GM20431 (cell line): ENCODE results near the gene FMN1.
"Not testable (repeated sequence)": the region's sequence is repeated elsewhere in the genome, so short reads cannot be mapped to it uniquely, and the experiment has no call there.

Source experiments
- in situ Hi-C: fragments of 300-500 bp; cut with MseI, MboI; formaldehyde crosslinking; loops from one replicate; pipeline ENCODE4 v1.15.0; 2020; ENCODE audit warnings: low sequenced_read_pairs; ENCODE audit not compliant: unreplicated experiment

The FMN1 gene

DNA sequence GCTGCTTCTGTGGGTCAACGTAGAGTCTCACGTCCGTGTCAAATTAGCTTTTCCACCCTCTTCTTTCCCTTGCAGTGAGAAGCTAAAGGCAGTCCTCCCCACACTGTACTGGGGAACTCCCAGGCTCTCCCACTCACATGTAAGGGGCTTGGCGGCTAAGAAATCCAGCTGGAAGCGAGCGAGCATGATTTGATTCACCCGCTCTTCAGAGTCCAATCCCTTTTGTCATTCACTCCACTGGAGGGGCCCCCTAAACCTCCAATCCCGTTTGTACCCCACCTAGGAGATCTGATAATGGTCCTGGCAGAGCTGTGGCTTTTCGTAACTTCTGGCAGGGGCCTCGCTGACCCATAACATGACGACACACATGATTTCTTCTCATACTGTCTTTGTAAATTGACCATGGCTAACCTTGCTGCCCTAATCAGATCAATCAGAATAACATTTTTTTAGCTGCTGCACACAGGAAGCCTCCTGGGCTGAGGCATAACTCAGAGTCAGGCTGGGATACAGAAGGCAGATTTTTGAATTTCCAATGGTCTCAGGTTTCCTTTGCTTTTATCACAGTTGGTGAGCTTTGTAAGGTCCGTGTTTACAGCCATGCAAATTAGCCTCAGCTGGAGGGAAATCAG is 241.5 kb downstream of the FMN1 start:
- in situ Hi-C loops = no loop called here

DNA sequence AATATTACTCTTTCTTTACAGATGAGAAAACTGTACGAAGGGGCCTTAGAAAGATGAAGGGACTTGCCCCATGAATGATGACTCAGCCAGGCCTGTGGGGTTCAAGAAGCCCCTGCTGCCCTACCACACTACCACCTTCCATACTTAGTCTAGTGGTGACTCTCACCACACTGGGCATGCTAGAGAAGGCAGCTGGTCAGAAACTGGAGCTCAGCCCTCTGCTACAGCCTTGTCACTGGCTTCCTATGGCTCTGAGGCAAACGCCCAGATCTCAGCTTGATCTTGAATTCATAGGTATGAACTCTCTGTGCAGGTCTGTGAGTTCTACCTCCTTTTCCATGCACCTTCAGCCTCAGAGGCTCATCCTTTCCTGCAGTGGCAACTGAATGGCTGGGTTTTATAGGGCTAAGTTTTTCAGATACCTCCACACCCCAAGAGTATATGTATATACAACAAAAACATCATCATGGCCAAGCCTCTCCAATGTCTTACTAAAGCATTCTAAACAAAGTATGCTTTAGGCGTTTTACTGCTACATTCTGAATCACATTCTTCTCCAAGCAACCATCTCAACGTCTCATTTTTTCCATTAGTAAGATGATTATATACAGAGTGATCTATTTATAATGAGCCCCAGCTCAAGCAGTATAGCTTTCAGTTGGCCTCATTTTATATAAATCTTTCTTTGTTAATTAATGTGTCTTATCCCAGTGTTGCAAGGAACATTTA is 242.6 kb downstream of the FMN1 start:
- in situ Hi-C loops = no loop called here

DNA sequence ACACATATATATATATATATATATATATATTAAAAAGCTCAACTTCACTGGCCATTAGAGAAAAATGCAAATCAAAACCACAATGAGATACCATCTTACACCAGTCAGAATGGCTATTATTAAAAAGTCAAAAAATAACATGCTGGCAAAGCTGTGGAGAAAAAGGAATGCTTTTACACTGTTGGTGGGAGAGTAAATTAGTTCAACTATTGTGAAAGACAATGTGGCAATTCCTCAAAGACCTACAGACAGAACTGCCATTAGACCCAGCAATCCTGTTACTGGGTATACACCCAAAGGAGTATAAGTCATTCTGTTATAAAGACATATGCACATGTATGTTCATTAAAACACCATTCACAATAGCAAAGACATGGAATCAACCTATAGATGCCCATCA is 244.5 kb downstream of the FMN1 start:
- in situ Hi-C loops = not testable (repeated sequence)

DNA sequence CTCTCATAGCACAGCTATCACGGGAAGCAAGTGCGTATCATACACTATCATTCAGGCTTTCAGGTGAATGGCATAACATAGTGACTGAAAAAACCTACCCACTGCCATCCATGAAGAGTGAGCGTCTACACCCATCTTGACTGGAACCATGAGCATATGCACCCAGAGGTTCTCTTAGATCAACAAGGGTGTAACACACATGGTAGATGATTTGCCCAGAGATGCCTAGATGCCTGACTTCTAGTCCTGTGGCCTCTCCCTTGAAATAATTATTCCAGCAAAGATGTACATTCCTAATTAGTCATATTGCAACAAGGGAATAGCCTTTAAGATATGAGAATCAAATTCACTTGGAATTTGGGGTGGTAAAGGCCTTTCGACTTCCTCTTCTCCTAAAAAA is 248.3 kb downstream of the FMN1 start:
- in situ Hi-C loops = no loop called here

DNA sequence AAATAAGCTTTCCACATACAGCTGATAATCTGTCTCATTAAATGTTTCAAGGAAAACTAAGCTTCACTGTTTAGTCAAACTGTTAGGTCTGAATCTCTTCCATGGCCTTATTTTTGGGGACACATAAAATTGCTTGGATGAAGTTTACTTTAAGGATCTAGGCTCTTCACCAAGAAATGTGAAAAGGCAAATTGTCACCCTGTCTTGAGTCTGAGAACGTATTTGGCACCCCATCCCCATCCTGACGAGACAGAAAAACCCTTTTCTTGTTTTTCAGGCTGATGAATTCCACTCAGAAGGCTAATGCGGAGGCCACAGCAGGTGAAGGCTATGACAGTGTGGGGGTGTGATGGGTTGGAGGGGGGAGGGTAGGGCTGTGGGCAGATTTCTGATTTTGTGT is 250.1 kb downstream of the FMN1 start:
- in situ Hi-C loops = no loop called here

DNA sequence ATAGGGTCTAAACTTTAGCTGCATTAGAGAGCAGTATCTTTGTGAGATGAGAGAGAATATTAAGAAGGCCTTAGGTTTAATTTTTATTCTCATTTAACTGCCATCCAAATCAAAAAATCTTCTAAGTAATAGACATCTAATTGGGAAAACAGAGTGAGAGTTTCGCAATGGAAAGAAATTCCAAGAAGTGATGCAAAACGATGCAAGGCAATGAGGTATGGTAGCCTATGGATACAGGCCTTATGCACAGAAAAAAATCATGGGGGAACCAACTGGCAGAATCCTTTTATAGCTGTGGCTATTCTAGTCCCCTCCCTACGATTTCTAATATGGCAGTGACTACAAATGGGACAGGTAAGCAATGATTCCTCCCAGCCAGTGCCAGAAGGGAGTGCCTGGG is 250.8 kb downstream of the FMN1 start:
- in situ Hi-C loops = no loop called here

DNA sequence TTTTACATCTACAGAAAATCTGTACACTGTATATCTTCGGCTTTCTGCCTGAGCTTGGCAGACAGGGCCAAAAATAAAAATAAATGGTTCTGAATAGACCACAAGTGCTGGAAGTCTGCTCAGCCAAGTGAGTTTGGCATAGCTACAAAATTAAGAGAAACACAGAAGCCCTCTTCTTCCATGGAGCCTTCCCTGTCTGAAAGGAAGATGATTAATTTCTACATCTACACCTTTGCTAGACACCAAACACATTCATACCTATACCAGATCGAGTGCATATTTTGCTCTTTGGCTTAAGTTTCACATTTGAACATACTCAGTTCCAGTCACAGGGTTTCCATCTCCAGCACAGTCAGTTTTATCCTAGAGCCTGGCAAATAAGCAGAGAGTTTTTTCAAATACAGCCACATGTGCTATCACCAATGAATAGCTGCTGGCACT is 252.1 kb downstream of the FMN1 start:
- in situ Hi-C loops = no loop called here

DNA sequence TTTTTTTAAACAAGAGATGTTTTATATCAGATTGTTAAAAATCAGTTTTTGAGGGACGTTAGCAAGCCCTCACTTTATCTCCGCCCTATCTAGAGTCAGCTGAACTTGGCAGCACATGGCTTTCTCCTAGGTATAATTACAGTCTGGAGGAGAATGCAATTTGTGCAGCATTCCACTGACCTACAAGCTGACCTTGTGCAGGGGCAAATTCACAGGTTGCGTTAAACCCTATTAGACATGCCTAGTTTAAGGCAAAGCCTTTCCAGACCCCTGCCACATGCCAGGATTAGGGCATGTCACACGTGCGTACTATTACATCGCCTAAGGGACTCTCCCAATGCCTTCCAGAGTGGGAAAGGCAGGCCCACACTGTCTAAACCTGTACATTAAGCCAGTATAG is 252.7 kb downstream of the FMN1 start:
- in situ Hi-C loops = no loop called here

DNA sequence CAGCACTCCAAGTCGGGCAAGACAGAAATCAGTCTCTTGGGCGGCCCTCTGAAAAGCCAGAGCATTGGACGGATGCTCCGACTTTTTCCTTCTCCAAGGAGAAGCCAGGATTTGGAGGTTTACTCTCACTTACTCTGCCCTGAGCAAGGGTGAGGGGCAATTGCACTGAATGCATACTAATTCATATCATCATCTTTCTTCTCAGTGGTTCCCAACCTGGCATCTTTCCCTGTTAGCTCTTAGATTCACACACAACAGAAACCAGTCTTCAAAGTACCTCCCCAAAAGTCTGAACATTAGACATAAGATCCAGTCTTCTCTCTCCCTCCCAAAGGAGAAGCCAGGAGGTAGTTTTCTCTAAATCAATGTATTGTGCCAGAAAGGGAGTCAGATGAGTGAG is 257.5 kb downstream of the FMN1 start:
- in situ Hi-C loops = no loop called here

DNA sequence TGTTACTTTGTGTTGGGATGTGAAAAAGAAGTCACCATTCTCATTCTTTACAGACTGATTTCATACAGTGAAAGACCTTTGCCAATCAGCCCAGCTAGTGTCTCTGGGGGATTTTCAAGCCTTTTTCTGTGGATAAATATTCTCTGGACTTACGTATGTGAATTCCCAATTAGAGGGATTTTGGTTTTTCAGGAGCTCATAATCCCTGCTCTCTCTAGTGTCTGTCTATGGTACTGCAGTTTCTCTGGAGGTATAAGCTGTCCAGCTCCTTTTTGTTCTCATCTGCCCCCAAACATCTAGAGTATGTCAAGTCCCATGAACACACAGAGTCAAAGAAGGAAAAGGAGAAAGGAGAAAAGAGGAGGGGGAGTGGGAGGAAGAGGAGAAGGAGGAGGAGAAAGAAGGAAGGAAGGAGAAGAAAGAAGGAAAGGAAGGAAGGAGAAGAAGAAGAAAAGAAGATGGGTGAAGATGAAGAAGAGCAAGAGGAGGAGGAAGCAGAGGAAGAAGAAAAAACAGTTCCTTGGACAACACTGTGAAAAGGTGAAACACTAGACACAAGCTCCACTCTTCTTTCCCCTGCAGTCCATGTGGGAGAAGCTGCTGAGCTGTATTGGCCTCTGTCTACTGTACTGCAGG is 258.1 kb downstream of the FMN1 start:
- in situ Hi-C loops = no loop called here

DNA sequence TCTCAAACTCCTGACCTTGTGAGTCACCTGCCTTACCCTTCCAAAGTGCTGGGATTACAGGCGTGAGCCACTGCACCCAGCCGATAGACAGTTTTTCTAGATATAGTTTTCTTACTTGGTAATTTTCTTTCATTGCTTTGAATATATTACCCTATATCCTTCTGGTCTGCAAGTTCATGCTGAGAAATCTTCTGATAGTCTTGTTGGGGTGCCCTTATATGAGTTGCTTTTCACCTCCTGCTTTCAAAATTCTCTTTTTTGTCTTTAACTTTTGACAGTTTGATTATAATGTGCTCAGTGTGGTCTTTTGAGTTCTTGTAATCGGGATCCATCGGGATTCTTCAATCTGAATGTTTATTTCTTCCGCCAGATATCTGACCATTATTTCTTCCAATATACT is 259.4 kb downstream of the FMN1 start:
- in situ Hi-C loops = no loop called here

DNA sequence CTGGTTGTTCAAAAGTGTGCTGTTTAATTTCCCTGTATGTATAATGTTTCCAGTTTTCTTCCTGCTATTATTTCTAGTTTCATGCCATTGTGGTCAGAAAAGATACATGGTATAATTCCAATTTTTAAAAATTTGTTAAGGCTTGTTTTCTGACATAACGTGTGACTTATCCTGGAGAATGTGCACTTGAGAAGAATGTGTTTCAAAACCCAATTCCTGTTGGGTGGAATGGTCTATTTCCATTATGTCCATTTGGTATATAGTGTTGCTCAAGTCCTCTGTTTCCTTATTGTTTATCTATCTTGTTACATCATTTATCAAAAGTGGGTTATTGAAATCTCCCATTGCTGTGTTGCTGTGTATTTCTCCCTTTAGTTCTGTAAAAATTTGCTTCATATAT is 261.3 kb downstream of the FMN1 start:
- in situ Hi-C loops = no loop called here

DNA sequence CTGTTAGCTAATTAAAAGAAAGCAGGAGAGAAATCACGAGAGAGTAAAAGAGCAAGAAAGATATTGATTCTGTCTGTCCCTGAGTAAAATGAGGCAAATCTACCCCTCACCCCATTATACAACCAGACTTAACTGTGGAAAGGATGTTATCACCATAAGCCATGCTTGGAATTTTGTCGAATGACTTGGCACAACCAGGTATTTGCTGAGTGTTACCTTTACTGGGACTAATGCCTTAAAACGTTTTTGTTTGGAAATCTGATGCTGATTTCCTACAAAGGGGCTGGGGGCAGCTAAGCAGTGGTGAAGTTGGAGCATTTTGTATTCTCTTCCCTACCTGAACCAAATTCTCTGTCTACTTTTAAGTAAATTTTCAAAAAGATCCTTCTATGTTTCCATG is 265.6 kb downstream of the FMN1 start:
- in situ Hi-C loops = no loop called here

DNA sequence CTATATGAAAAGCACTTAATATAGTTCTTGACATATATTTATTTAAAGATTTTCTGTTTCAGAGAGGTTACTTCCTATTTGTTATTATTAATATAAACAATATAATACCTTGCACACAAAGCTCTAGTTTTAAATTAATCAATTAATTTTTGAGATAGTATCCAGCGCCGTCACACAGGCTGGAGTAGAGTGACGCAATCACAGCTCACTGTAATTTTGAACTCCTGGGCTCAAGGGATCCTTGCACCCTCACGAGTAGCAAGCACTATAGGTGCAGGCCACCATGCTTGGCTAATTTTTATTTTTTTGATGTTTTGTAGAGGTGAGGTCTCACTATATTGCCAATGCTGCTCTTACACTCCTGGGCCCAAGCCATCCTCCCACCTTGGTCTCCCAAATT is 267.4 kb downstream of the FMN1 start:
- in situ Hi-C loops = no loop called here

DNA sequence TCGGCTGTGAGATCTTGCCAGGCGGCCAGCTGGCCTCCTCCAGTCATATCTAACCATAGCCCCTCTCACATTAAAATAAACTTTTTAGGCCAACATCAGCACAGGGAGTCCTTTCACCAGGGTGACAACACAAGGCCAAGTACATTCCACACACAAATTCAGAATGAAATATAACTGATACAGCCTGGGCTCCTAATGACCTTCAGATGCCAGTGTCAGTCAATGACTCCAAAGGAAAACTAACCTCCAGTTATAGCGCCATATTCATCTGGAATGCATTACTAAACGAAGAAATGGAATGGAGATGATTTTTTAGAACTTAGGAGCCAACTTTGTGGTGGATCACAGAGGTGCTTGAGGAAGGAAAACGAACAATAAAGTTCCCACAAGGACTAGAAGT is 271.3 kb downstream of the FMN1 start:
- in situ Hi-C loops = no loop called here

DNA sequence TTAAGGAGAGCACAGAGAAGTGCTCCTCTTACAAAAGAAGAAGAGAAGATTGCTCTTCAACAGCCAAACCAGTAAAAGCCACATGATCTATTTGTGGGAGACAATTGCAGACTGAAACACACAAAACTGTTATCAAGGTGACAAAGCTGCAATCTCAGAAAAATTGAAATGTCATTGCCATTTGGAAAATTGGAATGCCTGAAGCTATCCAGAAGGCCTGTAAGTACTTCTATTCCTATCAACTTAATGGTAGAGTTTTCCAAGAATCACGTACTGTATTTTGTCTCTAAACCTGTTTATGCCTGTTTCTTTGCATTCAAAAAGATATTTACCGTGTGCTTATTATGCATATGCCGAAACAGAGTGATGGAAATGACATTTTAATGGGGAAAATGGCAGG is 272.0 kb downstream of the FMN1 start:
- in situ Hi-C loops = no loop called here

DNA sequence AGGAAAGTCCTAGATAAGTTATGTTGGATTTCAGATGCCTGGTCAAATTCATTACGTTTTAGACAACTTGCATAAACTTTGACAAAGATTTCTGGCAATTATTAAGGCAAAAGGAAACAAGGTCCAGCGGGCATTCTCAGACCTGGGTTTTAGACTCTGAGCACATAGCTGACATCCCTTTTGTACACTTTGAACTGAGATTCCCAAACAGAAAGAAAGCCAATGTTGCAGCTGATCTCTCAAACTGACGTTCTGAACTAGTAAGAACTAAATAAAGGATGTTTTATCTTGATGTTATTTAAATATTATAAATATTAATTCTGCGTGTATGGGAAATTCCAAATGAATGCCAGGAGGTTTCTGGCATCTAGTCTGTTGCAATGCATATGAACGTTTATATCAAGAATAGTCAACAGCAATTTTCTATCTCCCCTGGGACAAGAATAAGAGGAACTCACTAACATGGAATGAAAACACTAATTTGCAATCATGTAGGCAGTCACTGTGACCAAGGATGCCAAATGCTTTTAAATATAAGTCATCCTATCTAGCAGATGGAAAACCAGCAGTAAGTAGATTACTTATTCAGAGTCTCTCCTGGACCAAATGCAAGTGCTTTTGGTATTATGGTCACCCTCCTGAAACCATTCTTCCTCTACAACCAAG is 274.6 kb downstream of the FMN1 start:
- in situ Hi-C loops = no loop called here

DNA sequence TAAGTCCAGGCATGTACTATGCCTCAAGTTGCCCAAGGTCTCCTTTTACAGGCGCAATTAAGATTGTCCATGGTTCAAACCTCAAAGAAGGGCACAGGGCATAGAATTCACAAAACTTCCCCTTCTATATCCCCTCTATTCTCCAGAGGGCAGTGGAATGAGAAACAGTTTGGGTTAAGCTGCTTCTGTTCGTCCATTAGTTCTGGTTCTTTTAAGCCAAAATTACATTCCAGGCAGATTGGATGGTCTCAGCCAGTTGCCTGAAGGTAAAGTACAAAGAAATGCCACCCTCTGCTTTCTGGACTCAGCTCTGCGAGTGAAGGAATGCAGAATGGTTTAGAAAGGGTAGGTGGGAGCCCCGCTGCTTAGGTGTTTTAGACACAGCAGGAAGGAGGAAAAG is 276.0 kb downstream of the FMN1 start:
- in situ Hi-C loops = no loop called here

DNA sequence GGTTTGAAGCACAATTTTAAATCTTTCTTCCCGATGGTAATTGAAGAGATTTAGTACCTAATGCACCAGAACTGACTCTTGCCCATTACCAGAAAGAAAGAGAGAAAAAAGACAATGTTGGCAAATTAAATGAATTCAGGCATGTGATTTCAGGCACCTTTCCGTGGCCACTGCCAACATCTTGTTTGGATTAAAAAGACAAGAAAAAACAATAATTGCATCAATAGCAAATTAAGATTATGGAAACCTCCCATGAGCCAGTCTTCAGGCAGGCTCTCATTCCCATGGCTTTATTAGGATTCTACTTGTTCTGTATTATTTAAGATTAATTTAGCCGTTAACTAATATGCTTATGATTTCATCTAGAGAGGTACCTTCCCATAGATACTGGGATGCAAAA is 283.7 kb downstream of the FMN1 start:
- in situ Hi-C loops = no loop called here

DNA sequence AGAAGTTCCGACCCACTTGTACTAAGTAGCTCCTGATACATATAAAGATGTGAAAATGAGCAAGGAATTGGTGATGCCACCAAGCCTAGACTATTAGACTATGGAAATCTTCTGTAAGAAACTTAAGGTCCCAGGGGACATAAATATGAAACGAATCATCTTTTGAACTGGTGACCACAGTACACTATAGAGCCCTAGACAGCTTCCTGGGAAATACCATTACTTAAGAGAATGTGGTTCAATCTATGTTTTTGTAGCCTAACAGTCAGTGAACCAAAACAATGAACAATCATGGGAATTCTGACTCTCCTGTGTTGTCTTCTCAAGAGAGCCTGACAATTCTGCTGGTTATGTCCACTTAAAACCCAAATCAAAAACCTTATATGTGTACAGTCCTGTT is 285.1 kb downstream of the FMN1 start:
- in situ Hi-C loops = no loop called here

DNA sequence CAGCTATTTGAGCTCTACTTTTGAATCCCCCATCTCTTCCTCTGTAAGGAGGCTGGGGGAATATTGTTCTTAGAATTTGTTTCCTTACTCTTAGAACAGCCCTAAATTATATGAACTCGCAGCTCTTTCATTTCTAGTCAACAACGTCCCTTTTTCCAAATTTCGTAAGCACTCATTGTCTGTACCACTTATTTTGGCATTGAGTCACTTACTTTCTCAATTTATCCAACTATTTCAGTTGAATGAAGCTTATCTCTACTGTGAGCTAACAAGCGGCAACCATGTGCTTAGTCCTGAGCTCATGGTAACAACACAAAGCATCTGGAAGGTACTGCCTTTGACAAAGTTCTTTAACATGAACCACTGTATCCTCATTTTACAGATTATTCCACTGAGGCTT is 285.6 kb downstream of the FMN1 start:
- in situ Hi-C loops = no loop called here
